HG02970 (cell line): Measurements from ENCODE around the gene IQCN.

ENCODE experiments used
- ATAC-seq: cut with Tn5 transposase; IDR thresholded peaks from one replicate; pipeline ENCODE4 v1.9.1; 2021; ENCODE audit warnings: mild to moderate bottlenecking, moderate library complexity, moderate number of reproducible peaks; ENCODE audit not compliant: unreplicated experiment, low FRiP score

IQCN gene

GRCh38 chr19:18307271-18307681 lies 33.0 kb upstream of the IQCN start:
- ATAC-seq = no peak

GRCh38 chr19:18306888-18307260 lies 32.6 kb upstream of the IQCN start:
- no peak for ATAC-seq

- no peak for ATAC-seq
Measured at GRCh38 chr19:18306209-18306887, 32.1 kb upstream of the IQCN start.

GRCh38 chr19:18304458-18305310 lies 30.4 kb upstream of the IQCN start:
- no peak for ATAC-seq

GRCh38 chr19:18304208-18304457 lies 29.9 kb upstream of the IQCN start:
- no peak for ATAC-seq

- ATAC-seq = no peak
Measured at GRCh38 chr19:18301718-18302111, 27.5 kb upstream of the IQCN start.

GRCh38 chr19:18300930-18301717 lies 26.9 kb upstream of the IQCN start:
- ATAC-seq = no peak

- no peak for ATAC-seq
Measured at GRCh38 chr19:18299654-18300053, 25.4 kb upstream of the IQCN start.

- ATAC-seq = no peak
Measured at GRCh38 chr19:18298601-18299000, 24.3 kb upstream of the IQCN start.

- ATAC-seq = no peak
Measured at GRCh38 chr19:18297308-18297707, 23.1 kb upstream of the IQCN start.

- ATAC-seq = no peak
Measured at GRCh38 chr19:18295034-18295451, 20.8 kb upstream of the IQCN start.

- ATAC-seq = no peak
Measured at GRCh38 chr19:18294467-18294864, 20.2 kb upstream of the IQCN start.

GRCh38 chr19:18293642-18294466 lies 19.6 kb upstream of the IQCN start:
- no peak for ATAC-seq

- ATAC-seq = no peak
Measured at GRCh38 chr19:18292810-18293641, 18.8 kb upstream of the IQCN start.

GRCh38 chr19:18292462-18292809 lies 18.2 kb upstream of the IQCN start:
- ATAC-seq = peak; percentile 20

GRCh38 chr19:18291590-18292461 lies 17.6 kb upstream of the IQCN start:
- peak; percentile 40 for ATAC-seq

GRCh38 chr19:18291019-18291524 lies 16.8 kb upstream of the IQCN start:
- no peak for ATAC-seq

GRCh38 chr19:18290302-18291018 lies 16.2 kb upstream of the IQCN start:
- ATAC-seq = no peak
